Esophagus mucosa (tissue), 1 donor: ENCODE data around the gene NLRC3. TPM values are rescaled to one million over a fixed set of nuclear protein-coding genes. Genes with fewer than 3 reads are reported as not detected.

Source experiments
- ATAC-seq: fragments of 200-7000 bp; cut with Tn5 transposase; one replicate; pipeline ENCODE4 v1.9.1; 2020
- total RNA-seq: library from RNA; stranded (reverse); gene quantifications from one replicate; pipeline ENCODE4 v1.2.4, GENCODE V29; 2023
- donor health status: DM: yes; HTN: yes; CAD: no.

Gene NLRC3
- total RNA-seq, 1 donor from 2014 or later = 0.48 TPM

DNA sequence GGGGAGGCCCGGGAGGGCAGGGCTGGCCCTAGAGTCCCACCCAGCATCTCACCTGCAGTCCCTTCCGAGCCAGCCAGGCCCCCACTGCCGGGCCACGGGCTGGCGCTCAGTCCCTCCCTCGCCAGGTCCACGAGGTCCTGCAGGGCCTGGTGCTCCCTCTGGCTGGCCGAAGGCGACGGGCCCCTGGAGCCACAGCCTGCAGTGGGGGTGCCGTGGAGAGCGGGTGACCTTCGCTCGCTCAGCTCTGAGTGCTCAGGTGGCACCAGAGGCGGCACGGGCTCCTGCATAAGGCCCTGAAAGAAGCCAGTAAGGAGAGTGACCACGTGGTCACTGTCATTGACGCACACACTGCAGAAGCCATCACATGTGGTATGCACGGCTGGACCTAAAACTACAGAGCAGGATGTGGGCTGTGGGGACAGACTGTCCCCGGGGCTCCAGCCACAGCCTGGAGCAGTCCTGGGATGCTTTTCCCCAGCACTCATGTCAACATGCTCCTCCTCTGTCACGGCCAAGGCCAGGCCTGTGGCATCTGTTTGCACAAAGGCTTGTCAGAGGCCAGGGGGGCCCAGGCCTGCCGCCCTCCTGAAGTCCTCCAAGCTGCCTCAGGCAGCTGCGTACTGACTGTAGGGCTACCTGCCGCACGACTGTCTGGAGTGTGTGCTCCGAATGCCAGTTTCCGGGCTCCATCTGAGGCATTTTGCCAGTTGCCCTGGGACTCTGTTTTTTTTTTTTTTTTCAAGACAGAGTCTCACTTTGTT lies 19.1 kb upstream of the NLRC3 start:
- no peak for ATAC-seq

DNA sequence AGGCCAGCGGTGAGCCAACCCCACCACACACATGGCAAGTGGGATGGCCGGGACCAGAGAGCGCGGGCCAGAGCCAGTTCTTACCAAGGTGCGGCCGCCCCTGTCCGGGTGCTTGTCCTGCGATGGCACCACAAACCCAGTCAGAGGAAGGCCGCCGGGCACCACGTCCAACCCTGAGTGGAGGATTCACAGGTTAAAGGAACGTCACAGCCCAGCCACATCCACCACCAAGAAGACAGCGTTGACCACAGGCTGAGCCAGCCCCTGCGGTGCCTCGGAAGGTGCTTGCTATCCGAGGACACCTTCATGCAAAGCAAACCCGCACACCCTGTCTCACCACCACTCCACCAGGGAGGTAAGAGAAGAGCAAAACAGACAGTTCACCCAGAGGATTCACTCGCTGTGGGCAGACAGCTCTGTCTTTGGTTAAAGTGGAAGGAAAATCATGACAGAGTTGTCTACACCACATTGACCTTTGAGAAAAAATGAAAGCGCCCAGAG lies 18.4 kb upstream of the NLRC3 start:
- no peak for ATAC-seq

DNA sequence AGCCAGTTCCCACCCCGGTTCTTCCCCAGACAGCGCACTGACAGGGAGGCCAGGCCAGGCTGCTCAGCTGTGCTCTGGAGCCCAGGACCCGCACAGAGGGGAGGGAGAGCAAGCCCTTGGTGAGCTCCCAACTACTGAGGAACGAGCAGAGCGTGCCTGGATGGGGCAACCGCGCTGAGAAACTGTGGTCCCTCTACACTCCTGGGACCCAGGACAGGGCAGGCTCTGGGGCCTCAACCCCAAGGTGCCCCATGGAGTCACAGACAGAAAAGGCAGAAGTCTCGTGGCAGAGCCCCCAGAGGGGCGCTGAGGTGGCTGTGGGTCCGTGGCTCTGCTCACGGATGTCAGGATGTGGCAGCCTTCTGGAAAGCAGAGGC lies 17.9 kb upstream of the NLRC3 start:
- ATAC-seq = no peak

DNA sequence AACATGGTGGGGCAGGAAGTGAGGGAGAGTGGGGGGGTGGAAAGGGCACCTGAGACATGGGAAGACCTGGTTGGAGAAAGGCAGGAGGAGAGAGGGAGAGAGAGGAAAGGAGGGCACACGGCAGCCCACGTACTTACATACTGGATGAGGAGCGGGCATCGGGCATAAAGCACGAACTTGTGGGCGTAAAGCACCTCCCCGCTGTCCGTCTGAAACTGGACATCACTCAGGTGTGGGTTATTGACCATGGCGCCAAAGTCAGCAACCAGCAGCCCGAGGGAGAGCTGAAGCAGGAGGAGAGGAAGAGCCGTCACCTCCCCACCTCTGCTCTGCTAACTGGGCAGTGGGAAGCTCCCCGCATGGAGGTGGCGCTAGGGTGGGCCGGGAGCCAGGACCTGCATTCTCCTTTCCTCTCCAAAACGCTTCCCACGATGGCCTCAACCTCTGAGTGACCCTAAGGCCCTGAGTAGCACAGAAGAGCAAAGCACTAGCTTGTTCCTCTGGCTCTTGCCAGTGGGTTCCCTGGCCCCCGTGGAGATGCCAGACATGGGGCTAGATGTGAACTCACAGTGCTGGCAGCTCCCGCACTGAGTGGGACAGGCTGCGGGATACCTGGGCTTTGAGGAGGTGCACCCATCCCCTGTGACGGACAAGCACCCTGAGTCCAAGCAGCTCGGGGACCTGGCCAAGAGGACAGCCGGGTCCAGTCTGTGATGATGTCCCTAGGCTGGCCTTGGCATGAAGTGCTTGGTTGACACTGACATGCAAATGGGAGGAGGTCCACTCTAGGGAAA lies 17.3 kb upstream of the NLRC3 start:
- no peak for ATAC-seq

DNA sequence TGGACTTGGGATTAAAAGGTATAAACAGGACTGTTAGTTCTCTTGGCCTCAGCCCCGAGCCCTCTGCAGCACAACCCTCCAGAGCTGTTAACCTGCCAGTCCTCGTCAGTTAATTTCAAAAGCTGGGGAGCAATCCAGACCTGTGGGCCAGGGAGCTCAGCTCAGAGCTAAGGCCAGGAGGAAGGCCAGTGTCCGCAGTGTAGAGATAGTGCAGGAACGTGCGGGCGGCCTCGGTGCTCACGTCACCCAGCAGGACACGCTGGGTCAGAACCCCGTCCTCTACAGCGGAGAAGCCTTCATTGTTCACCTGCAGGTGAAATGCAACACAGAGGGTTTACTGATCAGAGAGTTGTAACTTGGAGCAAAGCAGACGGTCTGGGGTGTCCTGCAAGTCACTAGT lies 15.4 kb upstream of the NLRC3 start:
- ATAC-seq = no peak

DNA sequence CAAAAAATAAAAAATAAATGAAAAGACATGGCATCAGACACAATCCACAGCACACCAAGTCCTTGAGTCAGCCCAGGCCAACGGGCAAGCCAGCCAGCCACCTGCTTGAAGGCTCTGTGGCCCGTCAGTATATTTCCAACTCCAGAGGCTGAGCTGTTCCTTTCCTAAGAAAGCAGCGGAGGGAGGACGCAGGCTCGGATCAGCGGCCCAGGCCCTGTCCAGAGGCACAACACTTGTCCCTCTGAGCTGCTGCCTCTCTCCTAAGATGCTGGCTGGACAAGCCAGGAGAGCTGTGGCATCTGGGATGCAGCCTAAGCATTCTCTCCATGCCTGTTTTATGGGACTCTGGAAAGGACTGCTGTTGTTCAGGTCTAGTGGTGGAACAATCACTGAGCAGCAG lies 14.8 kb upstream of the NLRC3 start:
- ATAC-seq = no peak

DNA sequence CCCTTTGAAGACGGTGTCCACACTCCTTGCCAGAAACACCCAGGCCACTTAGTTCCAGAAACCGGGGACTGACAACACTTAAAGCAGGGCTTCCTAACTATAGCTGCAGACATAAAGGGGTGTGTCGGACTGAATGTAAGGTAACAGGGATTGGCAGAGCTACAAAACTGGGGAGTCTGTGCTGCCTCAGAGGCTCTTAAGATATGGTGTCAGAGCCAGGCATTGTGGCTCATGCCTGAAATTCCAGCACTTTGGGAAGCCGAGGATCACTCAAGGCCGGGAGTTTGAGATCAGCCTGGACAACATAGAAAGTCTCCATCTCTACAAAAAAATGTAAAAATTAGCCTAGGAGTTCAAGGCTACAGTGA lies 14.2 kb upstream of the NLRC3 start:
- ATAC-seq = peak; percentile 65

DNA sequence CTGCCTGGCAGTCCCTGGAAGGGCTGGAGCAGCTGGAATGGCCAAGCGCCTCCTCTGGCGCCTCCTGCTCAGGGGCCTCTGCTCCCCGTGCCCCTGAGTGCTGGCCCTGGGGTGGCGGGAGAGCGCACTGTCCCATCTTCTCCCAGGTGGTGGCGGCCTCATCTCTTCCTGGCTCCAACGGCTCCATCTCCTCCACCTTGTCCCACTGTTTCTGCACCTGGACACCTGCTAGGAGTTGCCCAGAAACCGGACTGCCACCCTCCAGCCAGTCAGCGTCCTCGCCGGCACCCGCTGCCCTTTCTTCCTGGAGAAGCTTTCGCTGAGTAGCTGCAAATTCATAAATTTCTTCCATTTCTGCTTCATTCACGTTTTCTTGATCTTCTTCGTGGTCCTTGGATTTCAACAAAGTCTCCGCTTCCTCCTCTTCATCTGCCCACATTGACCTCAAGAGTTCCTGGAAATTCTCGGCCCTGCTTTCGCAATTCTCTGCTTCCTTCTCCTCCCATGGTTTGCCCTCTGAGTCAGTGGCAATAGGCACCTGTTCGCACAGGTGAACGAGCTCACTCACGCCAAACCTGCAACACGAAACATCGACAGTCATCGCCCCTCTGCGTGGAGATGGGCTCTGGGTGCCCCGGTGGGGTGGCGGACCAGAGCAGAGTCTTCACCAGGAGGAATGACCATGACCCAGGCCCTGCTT lies 13.7 kb upstream of the NLRC3 start:
- ATAC-seq = peak; percentile 78

DNA sequence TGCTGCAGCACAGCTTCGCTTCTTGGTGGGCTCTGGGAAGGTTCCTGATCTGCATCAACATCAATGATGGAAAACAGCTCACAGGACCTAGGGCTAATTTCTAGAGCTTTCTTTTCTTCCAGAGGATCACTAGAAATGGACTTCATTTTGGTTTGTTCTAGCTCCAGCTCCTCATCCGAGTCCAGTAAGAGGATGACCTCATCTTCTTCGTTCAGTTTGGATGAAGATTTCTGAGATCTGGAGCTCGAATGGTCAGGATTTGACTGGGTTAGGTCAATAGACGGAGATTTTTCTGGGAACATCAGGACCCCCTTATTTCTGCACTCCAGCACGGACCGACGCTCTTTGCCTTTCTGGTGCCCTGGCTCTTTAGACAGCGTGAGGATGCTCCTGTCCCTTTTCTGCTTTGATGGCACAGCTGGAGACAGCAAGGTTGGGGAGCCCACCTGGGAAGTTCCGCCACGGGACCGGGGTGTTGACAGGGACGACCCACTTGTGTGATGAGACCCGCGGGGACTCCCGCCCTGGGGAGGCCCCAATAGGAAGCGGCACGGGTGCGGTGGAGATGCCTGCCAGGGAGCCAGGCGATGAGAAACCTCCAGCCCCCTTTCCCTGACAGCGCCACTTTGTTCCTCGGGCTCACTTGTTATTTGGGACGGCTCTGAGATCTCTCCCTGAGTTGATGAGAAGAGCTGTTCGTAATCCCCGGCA lies 12.9 kb upstream of the NLRC3 start:
- ATAC-seq = no peak

DNA sequence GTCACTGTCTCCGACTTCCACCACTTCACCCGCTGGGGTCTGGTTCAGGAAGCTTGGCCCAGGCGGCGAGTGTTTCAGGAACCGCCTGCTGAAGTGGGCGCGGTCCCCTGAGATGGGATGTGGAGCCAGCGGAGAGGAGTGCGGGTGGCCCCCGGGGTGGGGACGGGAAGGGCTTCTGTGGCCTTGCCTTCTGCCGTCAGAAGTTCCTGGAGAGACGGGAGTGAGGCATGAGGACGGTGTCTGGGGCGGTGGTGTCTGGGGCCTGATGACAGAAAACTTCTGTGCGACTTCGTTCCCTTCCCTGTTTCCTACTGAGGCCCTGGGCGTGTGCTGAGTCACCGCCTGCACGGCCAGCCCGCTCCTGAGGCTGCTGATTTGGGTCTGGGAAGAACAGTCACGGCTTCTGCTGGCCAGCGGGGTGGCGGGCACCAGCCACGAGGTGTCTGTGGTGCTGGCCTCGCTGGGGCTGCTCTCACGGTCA lies 12.3 kb upstream of the NLRC3 start:
- ATAC-seq = peak; percentile 20

DNA sequence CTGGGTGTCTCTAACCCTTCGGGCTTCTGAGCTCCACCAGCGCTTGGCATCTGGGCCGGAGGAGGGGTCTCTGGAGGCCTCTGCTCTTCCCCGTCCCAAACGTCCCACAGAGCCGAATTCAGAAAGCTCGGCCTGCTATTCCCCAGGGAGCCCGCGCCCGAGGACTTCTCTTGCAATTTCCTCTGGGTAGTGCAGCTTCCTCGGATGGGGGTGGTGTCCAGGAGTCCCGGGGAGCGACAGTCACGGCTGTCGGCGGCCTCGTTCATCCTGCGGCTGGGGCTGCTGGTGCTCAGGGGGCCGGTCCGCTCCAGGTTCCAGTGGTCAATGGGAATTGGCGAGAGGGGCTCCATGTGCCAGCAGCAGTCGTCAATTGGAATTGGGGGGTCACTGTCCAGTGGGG lies 11.8 kb upstream of the NLRC3 start:
- ATAC-seq = no peak

DNA sequence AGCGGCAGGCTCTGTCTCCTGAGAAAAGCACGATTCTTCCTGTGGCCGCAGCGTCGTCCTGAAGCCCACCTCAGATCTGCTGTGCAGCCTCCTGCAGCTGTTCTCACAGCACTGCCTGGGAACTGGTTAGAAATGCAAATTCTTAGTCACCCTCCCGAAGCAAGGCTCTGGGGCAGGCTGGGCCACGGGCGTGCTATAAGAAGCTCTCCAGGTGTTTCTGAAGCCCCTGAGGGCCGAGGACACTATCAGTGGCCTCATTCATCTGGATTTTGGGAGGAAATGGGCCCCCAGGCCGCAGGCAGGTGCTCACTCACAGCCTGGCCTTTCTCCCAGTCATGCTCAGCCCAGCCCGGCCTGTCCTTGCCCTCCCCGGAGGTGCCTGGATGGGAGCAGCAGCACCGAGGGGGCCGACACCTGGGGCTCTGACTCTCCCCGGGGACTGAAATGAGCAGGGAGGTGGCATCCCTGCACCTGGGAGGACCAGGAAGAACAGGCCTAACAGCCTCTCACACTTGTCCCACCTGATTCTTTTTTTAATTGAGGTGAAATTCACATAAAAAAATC lies 10.4 kb upstream of the NLRC3 start:
- ATAC-seq = no peak

DNA sequence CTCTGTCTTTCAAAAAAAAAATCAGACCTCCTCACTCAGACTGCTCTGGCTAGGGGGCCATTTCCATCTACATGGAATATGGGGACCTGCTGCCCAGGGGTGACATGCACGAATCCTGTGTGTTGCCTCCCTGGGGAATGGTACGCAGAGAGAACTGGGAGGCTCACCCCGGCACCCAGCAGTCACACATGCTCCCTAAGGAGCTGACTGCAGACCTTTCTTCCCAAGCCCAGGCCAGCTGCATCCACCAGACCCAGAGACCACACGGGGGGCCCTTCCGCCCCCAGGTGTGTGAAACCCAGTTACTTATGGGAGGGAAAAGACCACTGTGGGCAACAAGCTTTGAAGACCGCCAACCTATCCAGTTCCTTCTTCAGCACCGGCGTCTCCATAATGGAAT lies 7.2 kb upstream of the NLRC3 start:
- ATAC-seq = no peak

DNA sequence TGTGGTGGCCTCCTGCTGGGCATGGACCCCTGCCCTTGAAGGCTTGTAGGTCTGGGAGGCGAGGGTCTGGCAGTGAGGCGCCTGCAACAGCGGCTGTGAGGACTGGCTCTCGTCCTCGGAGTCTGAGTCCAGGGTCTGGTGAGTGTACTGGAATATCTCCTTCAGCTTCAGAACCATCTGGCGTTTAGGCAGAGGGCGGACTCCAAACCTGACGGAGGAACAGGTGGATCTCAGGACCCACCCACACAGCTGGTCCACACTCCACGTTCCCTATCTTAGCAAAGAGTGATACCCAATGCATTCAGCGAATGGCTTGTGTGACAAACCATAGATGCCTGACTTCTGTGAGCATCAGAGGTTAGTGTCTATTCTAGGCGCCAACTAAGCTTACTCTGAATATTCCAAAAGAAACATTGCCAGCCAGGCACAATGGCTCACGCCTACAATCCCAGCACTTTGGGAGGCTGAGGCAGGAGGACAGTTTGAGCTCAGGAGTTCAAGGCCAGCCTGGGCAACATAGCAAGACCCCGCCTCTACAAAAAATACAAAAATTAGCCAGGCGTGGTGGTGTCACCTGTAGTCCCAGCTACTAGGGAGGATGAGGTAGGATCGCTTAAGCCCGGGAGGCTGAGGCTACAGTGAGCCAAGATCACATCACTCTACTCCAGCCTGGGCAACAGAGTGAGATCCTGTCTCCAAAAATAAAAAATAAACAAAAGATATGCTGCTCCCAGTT lies 6.3 kb upstream of the NLRC3 start:
- ATAC-seq = no peak

DNA sequence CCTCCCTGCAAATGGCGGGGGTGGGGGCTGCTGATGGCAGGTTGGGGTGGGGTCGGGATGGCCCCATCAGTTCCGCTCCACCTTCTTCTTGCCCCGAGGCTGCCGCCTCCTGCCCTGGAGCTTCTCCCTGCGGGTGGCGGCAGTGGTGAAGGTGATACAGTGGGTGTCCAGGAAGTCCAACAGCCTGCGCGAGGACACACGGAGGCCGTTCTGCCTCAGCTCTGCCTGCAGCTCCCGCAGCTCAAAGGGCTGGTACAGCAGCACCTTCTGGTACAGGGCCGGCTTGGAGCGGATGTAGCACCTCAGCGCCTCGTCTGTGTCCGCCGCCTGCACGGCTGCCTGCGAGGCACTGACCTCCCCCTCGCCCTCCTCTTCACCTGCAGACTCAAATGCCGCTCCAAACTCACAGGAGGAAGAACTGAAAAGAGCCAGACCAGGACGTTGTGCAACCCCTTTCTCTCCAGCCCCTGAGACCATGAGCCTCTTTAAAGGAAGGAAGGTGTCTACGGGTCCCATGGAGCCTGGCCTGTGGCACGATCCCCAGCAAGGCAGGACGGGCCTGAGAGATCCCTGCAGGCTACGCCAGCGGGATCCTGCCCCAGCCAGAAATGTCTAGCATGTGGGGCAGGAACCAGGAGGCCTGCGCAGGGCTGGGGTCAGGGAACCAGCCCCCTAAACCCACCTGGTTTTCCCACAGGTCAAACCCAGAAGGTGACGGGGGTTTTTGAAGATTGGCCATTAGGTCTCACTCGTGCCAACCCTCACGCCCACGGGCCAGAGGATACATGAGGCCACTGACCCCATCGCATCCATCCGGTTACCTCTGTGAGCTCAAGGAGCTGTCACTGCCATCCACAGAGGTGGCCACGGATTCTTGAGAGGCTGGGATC lies 5.3 kb upstream of the NLRC3 start:
- no peak for ATAC-seq

DNA sequence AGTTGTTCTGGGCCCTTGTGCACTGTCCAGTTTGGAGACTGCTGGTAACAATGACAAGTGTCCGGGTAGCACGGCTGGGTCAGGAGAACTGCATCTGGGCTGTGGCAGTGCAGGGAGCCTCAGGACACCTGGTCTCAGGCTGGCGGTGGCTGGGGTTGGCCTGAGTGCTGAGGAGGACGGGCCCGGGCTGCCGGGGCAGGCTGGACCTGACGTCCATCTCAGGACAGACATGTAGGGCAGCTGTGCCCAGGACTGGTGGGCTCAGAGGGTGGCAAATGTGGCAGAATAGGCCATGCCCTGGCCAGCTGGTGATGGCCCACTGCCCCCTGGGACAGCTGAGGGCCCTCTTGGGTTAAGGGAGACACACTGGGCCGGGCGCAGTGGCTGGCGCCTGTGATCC lies 4.2 kb upstream of the NLRC3 start:
- ATAC-seq = no peak

DNA sequence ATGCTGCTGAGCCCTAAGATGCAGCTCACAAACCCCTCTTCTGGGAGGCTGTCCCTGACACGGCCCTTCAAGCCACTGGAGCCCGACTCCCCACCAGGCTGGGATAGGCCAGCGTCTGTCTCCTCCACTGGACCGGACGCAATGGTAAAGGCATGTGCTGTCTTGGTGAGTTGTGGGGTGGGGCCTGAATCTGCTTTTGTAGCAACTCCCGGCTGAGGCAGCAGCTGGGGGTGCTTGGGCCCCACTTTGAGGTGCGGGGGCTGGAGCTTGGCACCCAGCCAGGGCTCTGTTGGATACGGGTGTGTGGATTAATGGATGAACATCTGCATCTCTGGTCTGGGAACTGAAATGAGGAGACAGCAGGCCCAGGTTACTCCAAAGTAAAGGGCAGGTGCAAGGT lies 3.5 kb upstream of the NLRC3 start:
- no peak for ATAC-seq

DNA sequence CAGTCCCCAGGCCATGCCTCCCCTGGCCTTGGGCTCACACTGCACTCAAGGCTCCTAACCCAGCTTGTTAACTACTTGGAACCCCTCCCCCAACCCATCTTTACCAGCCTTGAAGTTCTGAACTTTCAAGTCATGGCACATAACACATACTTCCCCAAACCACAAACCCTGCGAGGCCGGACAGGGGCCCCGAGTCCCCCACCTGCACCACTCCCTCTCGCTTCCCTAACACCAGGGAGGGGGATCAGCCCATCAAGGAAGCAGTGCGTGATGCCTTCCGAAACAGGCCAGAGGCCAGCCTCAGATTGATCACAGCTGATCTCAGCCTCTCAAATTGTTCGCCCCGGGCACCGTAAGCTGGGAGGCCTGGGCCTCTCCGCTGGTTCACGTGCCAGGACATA lies 3.0 kb upstream of the NLRC3 start:
- no peak for ATAC-seq

DNA sequence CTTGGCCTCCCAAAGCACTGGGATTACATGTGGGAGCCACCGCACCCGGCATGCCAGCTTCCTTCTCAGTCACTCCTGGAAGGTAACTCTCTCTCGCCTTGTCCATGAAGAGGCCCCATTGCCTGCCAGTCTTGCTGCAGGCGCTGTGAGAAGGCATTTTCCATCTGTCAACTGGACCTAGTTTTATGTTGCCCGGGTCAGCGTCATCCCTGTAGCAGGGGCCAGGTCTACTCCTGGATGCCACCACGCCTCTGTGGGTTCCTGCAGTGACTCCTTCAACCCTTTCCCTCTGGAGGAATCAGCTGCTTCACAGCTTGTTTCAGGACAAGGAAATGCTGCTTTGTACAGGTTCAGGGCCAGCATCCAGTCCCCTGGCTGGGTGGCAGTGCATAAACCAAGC lies 2.6 kb upstream of the NLRC3 start:
- ATAC-seq = no peak
